Activated CD4-positive, alpha-beta memory T cell treated with anti-CD3 and anti-CD28 coated beads for 36 hours (primary cell): ENCODE results near the gene TBC1D2B. TPM values are rescaled to one million over a fixed set of nuclear protein-coding genes. Genes with fewer than 3 reads are reported as not detected.
"Not testable (repeated sequence)": the region's sequence is repeated elsewhere in the genome, so short reads cannot be mapped to it uniquely, and the experiment has no call there.

Experiments used
- CTCF ChIA-PET: fragments of 350-600 bp; sonication (Branson Sonifier 250); formaldehyde crosslinking; loops from one replicate; lab custom pipeline; 2021; ENCODE audit warnings: antibody characterized with exemption, inconsistent platforms; lab: Charles Lee
- POLR2A ChIA-PET: fragments of 350-600 bp; sonication (Branson Sonifier 250); formaldehyde crosslinking; loops from one replicate; lab custom pipeline; 2021; ENCODE audit warnings: antibody characterized with exemption; lab: Charles Lee
- DNase-seq: peaks from one replicate; pipeline ENCODE4 v3.0.0-alpha.2; 2020
- H3K27ac Mint-ChIP-seq: one replicate; pipeline ENCODE4 v1.8.0; 2021; ENCODE audit warnings: mixed read lengths
- H3K27me3 Mint-ChIP-seq: one replicate; pipeline ENCODE4 v1.8.0; 2021; ENCODE audit warnings: mixed read lengths
- H3K36me3 Mint-ChIP-seq: one replicate; pipeline ENCODE4 v1.8.0; 2021; ENCODE audit warnings: mixed read lengths
- H3K4me1 Mint-ChIP-seq: one replicate; pipeline ENCODE4 v1.8.0; 2021; ENCODE audit warnings: low read depth, mixed read lengths
- H3K4me3 Mint-ChIP-seq: one replicate; pipeline ENCODE4 v1.8.0; 2021; ENCODE audit warnings: mild to moderate bottlenecking, mixed read lengths
- H3K9me3 Mint-ChIP-seq: one replicate; pipeline ENCODE4 v1.8.0; 2021; ENCODE audit warnings: mixed read lengths
- intact Hi-C: fragments of 100-400 bp; cut with micrococcal nuclease; formaldehyde crosslinking; loops from one replicate; pipeline ENCODE4 v1.15.1; 2023
- total RNA-seq, 2 experiments: library from RNA; stranded (reverse); gene quantifications; one replicate each; pipeline ENCODE4 v1.2.3, GENCODE V29; 2021

The TBC1D2B gene
- total RNA-seq, 2 experiments from 2014 or later: 47.9 to 57.8 TPM

GRCh38 chr15:77975332-77976094 lies 102.0 kb downstream of the TBC1D2B start:
- Mint-ChIP-seq H3K4me1 (no peaks in the 10 kb centered on the region), H3K4me3 (no peak overlapping the region), H3K36me3 (no peaks in the 10 kb centered on the region), H3K27me3 (no peaks in the 10 kb centered on the region), H3K9me3 (no peaks in the 10 kb centered on the region), H3K27ac (no peak overlapping the region)
- no peak for DNase-seq
- intact Hi-C loops: loop anchor here (10.0 kb wide), 1 partner anchor 799 kb away; no protein-coding TSS in a partner anchor
- ChIA-PET CTCF (no interaction called here), POLR2A (no interaction called here)

GRCh38 chr15:77974416-77975331 lies 102.8 kb downstream of the TBC1D2B start:
- Mint-ChIP-seq H3K36me3 (no peaks in the 10 kb centered on the region), H3K4me3 (no peak overlapping the region), H3K9me3 (no peaks in the 10 kb centered on the region), H3K27me3 (no peaks in the 10 kb centered on the region), H3K27ac (no peak overlapping the region), H3K4me1 (no peaks in the 10 kb centered on the region)
- no peak for DNase-seq
- CTCF ChIA-PET: no interaction called here
- POLR2A ChIA-PET: no interaction called here
- intact Hi-C loops: loop anchor here (10.0 kb wide), 1 partner anchor 800 kb away; no protein-coding TSS in a partner anchor

GRCh38 chr15:77974098-77974414 lies 103.5 kb downstream of the TBC1D2B start:
- intact Hi-C loops: loop anchor here (10.0 kb wide), 1 partner anchor 801 kb away; no protein-coding TSS in a partner anchor
- ChIA-PET POLR2A (no interaction called here), CTCF (no interaction called here)
- Mint-ChIP-seq H3K36me3 (no peaks in the 10 kb centered on the region), H3K27me3 (no peaks in the 10 kb centered on the region), H3K4me3 (no peak overlapping the region), H3K27ac (no peak overlapping the region), H3K9me3 (no peaks in the 10 kb centered on the region), H3K4me1 (no peaks in the 10 kb centered on the region)
- no peak for DNase-seq

GRCh38 chr15:77973273-77974097 lies 104.0 kb downstream of the TBC1D2B start:
- POLR2A ChIA-PET, H3K9me3 Mint-ChIP-seq, H3K4me1 Mint-ChIP-seq, H3K4me3 Mint-ChIP-seq, H3K36me3 Mint-ChIP-seq, H3K27ac Mint-ChIP-seq, H3K27me3 Mint-ChIP-seq, DNase-seq, CTCF ChIA-PET: not testable (repeated sequence)
- intact Hi-C loops: loop anchor here (10.0 kb wide), 1 partner anchor 801 kb away; no protein-coding TSS in a partner anchor

GRCh38 chr15:77972706-77973105 lies 104.8 kb downstream of the TBC1D2B start:
- H3K9me3 Mint-ChIP-seq, H3K4me3 Mint-ChIP-seq, H3K27me3 Mint-ChIP-seq, CTCF ChIA-PET, H3K27ac Mint-ChIP-seq, POLR2A ChIA-PET, DNase-seq, H3K4me1 Mint-ChIP-seq, H3K36me3 Mint-ChIP-seq: not testable (repeated sequence)
- intact Hi-C loops: loop anchor here (10.0 kb wide), 1 partner anchor 802 kb away; no protein-coding TSS in a partner anchor

- H3K4me3 Mint-ChIP-seq, H3K9me3 Mint-ChIP-seq, POLR2A ChIA-PET, H3K36me3 Mint-ChIP-seq, H3K27ac Mint-ChIP-seq, H3K27me3 Mint-ChIP-seq, DNase-seq, CTCF ChIA-PET, H3K4me1 Mint-ChIP-seq: not testable (repeated sequence)
- intact Hi-C loops: loop anchor here (10.0 kb wide), 1 partner anchor 803 kb away; no protein-coding TSS in a partner anchor
Measured at GRCh38 chr15:77971875-77972274, 105.6 kb downstream of the TBC1D2B start.

- POLR2A ChIA-PET: not testable (repeated sequence)
- intact Hi-C loops: loop anchor here (10.0 kb wide), 1 partner anchor 804 kb away; no protein-coding TSS in a partner anchor
Measured at GRCh38 chr15:77970813-77971360, 106.6 kb downstream of the TBC1D2B start.

GRCh38 chr15:77969055-77969454 lies 108.5 kb downstream of the TBC1D2B start:
- Mint-ChIP-seq H3K27me3 (no peaks in the 10 kb centered on the region), H3K36me3 (no peaks in the 10 kb centered on the region), H3K4me3 (no peak overlapping the region), H3K4me1 (no peaks in the 10 kb centered on the region), H3K9me3 (peaks cover 4% of the 10 kb centered on the region), H3K27ac (no peak overlapping the region)
- intact Hi-C loops: no loop called here
- ChIA-PET CTCF (interaction anchor here (1.0 to 5.7 kb wide), 4 partner anchors 9 to 297 kb away, joined by 3 to 140 read pairs (median 3); no protein-coding TSS in a partner anchor), POLR2A (no interaction called here)
- no peak for DNase-seq

More at GRCh38 chr15:77970813-77971360, 106.6 kb downstream of the TBC1D2B start:
- DNase-seq, H3K4me1 Mint-ChIP-seq, H3K27ac Mint-ChIP-seq, H3K4me3 Mint-ChIP-seq, H3K27me3 Mint-ChIP-seq, H3K9me3 Mint-ChIP-seq, CTCF ChIA-PET, H3K36me3 Mint-ChIP-seq: not testable (repeated sequence)

- Mint-ChIP-seq H3K27me3 (peaks cover 3% of the 10 kb centered on the region), H3K4me3 (no peak overlapping the region), H3K36me3 (no peaks in the 10 kb centered on the region), H3K27ac (no peak overlapping the region), H3K9me3 (peaks cover 4% of the 10 kb centered on the region), H3K4me1 (no peaks in the 10 kb centered on the region)
- DNase-seq: no peak
- ChIA-PET POLR2A (no interaction called here), CTCF (interaction anchor here (0.8 to 5.7 kb wide), 11 partner anchors 9 to 298 kb away, joined by 3 to 140 read pairs (median 3); no protein-coding TSS in a partner anchor)
- intact Hi-C loops: no loop called here
Measured at GRCh38 chr15:77967798-77968197, 109.7 kb downstream of the TBC1D2B start.

GRCh38 chr15:77967235-77967615 lies 110.3 kb downstream of the TBC1D2B start:
- DNase-seq, H3K4me3 Mint-ChIP-seq, H3K4me1 Mint-ChIP-seq, intact Hi-C loops, H3K9me3 Mint-ChIP-seq, H3K27me3 Mint-ChIP-seq, POLR2A ChIA-PET, H3K27ac Mint-ChIP-seq, H3K36me3 Mint-ChIP-seq: not testable (repeated sequence)
- CTCF ChIA-PET: interaction anchor here (0.8 to 5.7 kb wide), 12 partner anchors 32 to 298 kb away, joined by 3 to 140 read pairs (median 5); no protein-coding TSS in a partner anchor

- peaks cover 4% of the 10 kb centered on the region for H3K9me3 Mint-ChIP-seq
- CTCF ChIA-PET: interaction anchor here (0.7 to 5.7 kb wide), 18 partner anchors 10 to 310 kb away, joined by 3 to 140 read pairs (median 3); partner anchors contain the start of gene CIB2
- DNase-seq: peak; percentile 67
- POLR2A ChIA-PET: no interaction called here
- H3K27me3 Mint-ChIP-seq: peaks cover 3% of the 10 kb centered on the region
- H3K36me3 Mint-ChIP-seq: no peaks in the 10 kb centered on the region
- no peak overlapping the region for H3K4me3 Mint-ChIP-seq
- no peak overlapping the region for H3K27ac Mint-ChIP-seq
- no peaks in the 10 kb centered on the region for H3K4me1 Mint-ChIP-seq
- intact Hi-C loops: loop anchor here (1.0 kb wide), 1 partner anchor 142 kb away; no protein-coding TSS in a partner anchor
Measured at GRCh38 chr15:77966540-77967234, 110.8 kb downstream of the TBC1D2B start.
